SK-N-SH (cell line): ENCODE results near the gene ID2. TPM values are rescaled to one million over a fixed set of nuclear protein-coding genes. Genes with fewer than 3 reads are reported as not detected.

Source experiments
- CTCF ChIA-PET: fragments of 300-600, 350-600 bp; formaldehyde crosslinking; extraction: SDS; loops from one replicate; lab custom pipeline; 2021; lab: Yijun Ruan, JAX
- POLR2A ChIA-PET: fragments of 350-600 bp; sonication (Branson Sonifier 250); formaldehyde crosslinking; extraction: SDS; loops from one replicate; lab custom pipeline; 2020; ENCODE audit warnings: antibody characterized with exemption, inconsistent platforms; lab: Yijun Ruan, JAX
- DNase-seq: peaks from one replicate; pipeline ENCODE4 v3.0.0; 2012
- H2AFZ ChIP-seq: fragments of 200-600 bp; sonication (generic); 2 replicates; pipeline ENCODE4 v1.8.1; 2016; ENCODE audit warnings: antibody characterized with exemption, mild to moderate bottlenecking, low read depth
- H3F3A ChIP-seq: fragments of 200-600 bp; sonication (generic); replicated peaks from 2 replicates; pipeline ENCODE3; 2016; ENCODE audit warnings: antibody characterized with exemption, mild to moderate bottlenecking; ENCODE audit not compliant: insufficient read depth
- H3K27ac ChIP-seq, 2 experiments: fragments of 200-500 bp in 1 of 2; fragments of 200-600 bp in 1 of 2; sonication (Bioruptor generic) in 1 of 2; sonication (generic), shearing (Covaris generic) in 1 of 2; 2 replicates each; pipeline versions ENCODE4 v1.5.1 to v1.6.1; 2014 to 2016; ENCODE audit warnings: low read depth in 2 of 2, inconsistent platforms in 1 of 2, low read length in 1 of 2, mild to moderate bottlenecking in 1 of 2, mixed read lengths in 1 of 2
- H3K27me3 ChIP-seq: fragments of 200-600 bp; sonication (generic), shearing (Covaris generic); 2 replicates; pipeline ENCODE4 v1.6.1; 2016; ENCODE audit warnings: mixed run types; ENCODE audit not compliant: insufficient read depth
- H3K36me3 ChIP-seq, 2 experiments: fragments of 200-500 bp in 1 of 2; fragments of 200-600 bp in 1 of 2; sonication (Bioruptor generic) in 1 of 2; sonication (generic) in 1 of 2; replicated peaks in 1 of 2; 2 replicates each; pipeline versions ENCODE3 to v1.5.1; 2014 to 2016; ENCODE audit warnings: low read length in 1 of 2, mild to moderate bottlenecking in 1 of 2; ENCODE audit not compliant: insufficient read depth in 2 of 2, control insufficient read depth in 1 of 2
- H3K4me1 ChIP-seq, 2 experiments: fragments of 200-500 bp in 1 of 2; fragments of 200-600 bp in 1 of 2; sonication (Bioruptor generic) in 1 of 2; sonication (generic), shearing (Covaris generic) in 1 of 2; 2 replicates each; pipeline versions ENCODE4 v1.5.1 to v1.6.1; 2014 to 2016; ENCODE audit warnings: low read depth in 1 of 2, low read length in 1 of 2, mixed run types in 1 of 2; ENCODE audit not compliant: insufficient read depth in 2 of 2, control insufficient read depth in 1 of 2
- H3K4me2 ChIP-seq: fragments of 200-600 bp; sonication (generic), shearing (Covaris generic); 2 replicates; pipeline ENCODE4 v1.6.1; 2017; ENCODE audit warnings: mixed run types
- H3K4me3 ChIP-seq, 2 experiments: fragments of 200-500 bp in 1 of 2; fragments of 200-600 bp in 1 of 2; sonication (Bioruptor generic) in 1 of 2; sonication (generic), shearing (Covaris generic) in 1 of 2; 2 replicates each; pipeline versions ENCODE4 v1.5.1 to v1.8.1; 2014 to 2016; ENCODE audit warnings: low read depth in 2 of 2, inconsistent platforms in 1 of 2, low read length in 1 of 2, mild to moderate bottlenecking in 1 of 2, mixed read lengths in 1 of 2, moderate library complexity in 1 of 2
- H3K79me2 ChIP-seq: fragments of 200-600 bp; sonication (generic); 2 replicates; pipeline ENCODE4 v1.8.1; 2017; ENCODE audit warnings: mild to moderate bottlenecking; ENCODE audit not compliant: insufficient read depth
- H3K9ac ChIP-seq: fragments of 200-600 bp; sonication (generic); 2 replicates; pipeline ENCODE4 v1.6.1; 2017; ENCODE audit warnings: mixed run types
- H3K9me2 ChIP-seq: fragments of 200-600 bp; sonication (generic); 2 replicates; pipeline ENCODE4 v1.6.1; 2017; ENCODE audit warnings: mixed run types
- H3K9me3 ChIP-seq: fragments of 200-600 bp; sonication (generic); 2 replicates; pipeline ENCODE4 v1.6.1; 2017; ENCODE audit warnings: mixed run types, mild to moderate bottlenecking, moderate library complexity
- H4K20me1 ChIP-seq: fragments of 200-600 bp; sonication (generic); 2 replicates; pipeline ENCODE4 v1.6.1; 2017; ENCODE audit warnings: mild to moderate bottlenecking, mixed run types; ENCODE audit not compliant: insufficient read depth
- EZH2phosphoT487 ChIP-seq: fragments of 200-600 bp; sonication (generic); IDR thresholded peaks from 2 replicates; pipeline ENCODE4 v1.6.1; 2017; ENCODE audit warnings: low read depth, mixed run types, mild to moderate bottlenecking, antibody characterized with exemption, moderate library complexity, borderline replicate concordance
- FOSL2 ChIP-seq: IDR thresholded peaks from 2 replicates; pipeline ENCODE4 v1.4.0; 2012; ENCODE audit warnings: low read depth, mild to moderate bottlenecking, moderate library complexity, borderline replicate concordance
- FOXM1 ChIP-seq: IDR thresholded peaks from 2 replicates; pipeline ENCODE4 v1.4.0; 2012; ENCODE audit warnings: low read depth, mild to moderate bottlenecking
- GATA2 ChIP-seq: sonication (generic); formaldehyde crosslinking; IDR thresholded peaks from 2 replicates; pipeline ENCODE4 v1.5.0; 2020; ENCODE audit warnings: mild to moderate bottlenecking, missing genetic modification reagents
- IRF3 ChIP-seq: fragments of 150-350 bp; IDR thresholded peaks from 2 replicates; pipeline ENCODE4 v1.6.1; 2016; ENCODE audit warnings: mild to moderate bottlenecking, low read depth, low read length
- JUND ChIP-seq: IDR thresholded peaks from 2 replicates; pipeline ENCODE4 v1.4.0; 2012
- MAX ChIP-seq: IDR thresholded peaks from 2 replicates; pipeline ENCODE4 v1.4.0; 2012; ENCODE audit warnings: low read depth
- MEF2A ChIP-seq: IDR thresholded peaks from 2 replicates; pipeline ENCODE4 v1.4.0; 2012; ENCODE audit warnings: low read depth, borderline replicate concordance
- MXI1 ChIP-seq: IDR thresholded peaks from 2 replicates; pipeline ENCODE4 v1.6.1; 2012; ENCODE audit warnings: mild to moderate bottlenecking, low read depth, low read length, improper control_type of control experiment
- NFIC ChIP-seq: IDR thresholded peaks from 2 replicates; pipeline ENCODE4 v1.4.0; 2012; ENCODE audit warnings: borderline replicate concordance
- NRF1 ChIP-seq: IDR thresholded peaks from 2 replicates; pipeline ENCODE4 v1.6.1; 2012; ENCODE audit warnings: low read depth, mild to moderate bottlenecking, low read length
- PBX3 ChIP-seq: IDR thresholded peaks from 2 replicates; pipeline ENCODE4; 2012
- POLR2AphosphoS5 ChIP-seq: IDR thresholded peaks from 2 replicates; pipeline ENCODE4 v1.6.1; 2012; ENCODE audit warnings: low read depth, low read length
- RAD21 ChIP-seq: IDR thresholded peaks from 2 replicates; pipeline ENCODE4 v1.6.1; 2012; ENCODE audit warnings: mild to moderate bottlenecking, low read length
- RCOR1 ChIP-seq: fragments of 150-350 bp; IDR thresholded peaks from 2 replicates; pipeline ENCODE4 v1.6.1; 2017; ENCODE audit warnings: antibody characterized with exemption, low read length
- RFX5 ChIP-seq: IDR thresholded peaks from 2 replicates; pipeline ENCODE4 v1.6.1; 2012; ENCODE audit warnings: mild to moderate bottlenecking, improper control_type of control experiment, low read length
- RXRA ChIP-seq: IDR thresholded peaks from 2 replicates; pipeline ENCODE4 v1.4.0; 2012; ENCODE audit warnings: low read depth, mild to moderate bottlenecking, borderline replicate concordance
- SMC3 ChIP-seq: IDR thresholded peaks from 2 replicates; pipeline ENCODE4 v1.6.1; 2012; ENCODE audit warnings: low read depth, low read length, improper control_type of control experiment
- TAF1 ChIP-seq: IDR thresholded peaks from 2 replicates; pipeline ENCODE4 v1.6.1; 2012; ENCODE audit warnings: low read depth, mild to moderate bottlenecking, low read length, moderate library complexity, borderline replicate concordance
- USF1 ChIP-seq: IDR thresholded peaks from 2 replicates; pipeline ENCODE4 v1.4.0; 2012; ENCODE audit warnings: low read depth, borderline replicate concordance
- YY1 ChIP-seq: IDR thresholded peaks from 2 replicates; pipeline ENCODE4 v1.4.0; 2012; ENCODE audit warnings: low read depth, mild to moderate bottlenecking
- WGBS: methylation state at CpG from one replicate; pipeline ENCODE4 v1.1.6; 2017; ENCODE audit warnings: low lambda C conversion rate; 5-methylcytosine and 5-hydroxymethylcytosine counted together
- polyA plus RNA-seq, 3 experiments: library from polyadenylated mRNA; depleted of rRNA; stranded (reverse); fragments of >200 nt; gene quantifications; 2 replicates each; pipeline ENCODE4 v1.2.3, GENCODE V29; 2012

The ID2 gene
- polyA plus RNA-seq, 1 of the 3 experiments (the other 2 are of a cell fraction): 459 TPM

- Histone ChIP-seq H3K4me2 (peak overlapping the region; percentile 96), H3K9ac (peak overlapping the region; percentile 96), H3K27me3 (no peaks in the 10 kb centered on the region), H3F3A (peaks cover 61% of the 10 kb centered on the region), H3K27ac (peak overlapping the region; percentile 97 to 99), H4K20me1 (peaks cover 26% of the 10 kb centered on the region), H3K4me3 (peak overlapping the region; percentile 63 to 80), H3K4me1 (peaks cover 23 to 42% of the 10 kb centered on the region in 2 experiments), H3K9me2 (no peaks in the 10 kb centered on the region), H3K9me3 (no peaks in the 10 kb centered on the region), H3K36me3 (peaks cover 0 to 20% of the 10 kb centered on the region in 2 experiments), H2AFZ (no peak overlapping the region; the same call in 1 of the 2 replicates), H3K79me2 (peaks cover 34% of the 10 kb centered on the region)
- 11% methylated on average over 8 of the region's 8 CpGs for WGBS
- ChIA-PET CTCF (interaction anchor here (2.2 to 4.9 kb wide), 3 partner anchors 136 to 1582 kb away, joined by 6 to 25 read pairs (median 22); no protein-coding TSS in a partner anchor), POLR2A (interaction anchor here (7.4 kb wide), 1 partner anchor 139 kb away, joined by 154 read pairs; no protein-coding TSS in a partner anchor)
- TF ChIP-seq POLR2AphosphoS5: 0 out of 2 replicates have a peak, but pooled peaks have one; percentile 1
- TF ChIP-seq FOXM1: no peak
- no peak for TF ChIP-seq IRF3
- TF ChIP-seq PBX3: no peak
- no peak for TF ChIP-seq RXRA
- DNase-seq: no peak
These were observed 2.4 kb upstream of the ID2 start for GRCh38 chr2:8679567-8679826.

- Histone ChIP-seq H3K27ac (peak overlapping the region; percentile 97 to 99), H4K20me1 (peaks cover 31% of the 10 kb centered on the region), H3K4me1 (peaks cover 23 to 48% of the 10 kb centered on the region in 2 experiments), H2AFZ (peak overlapping the region; percentile 41), H3F3A (peaks cover 66% of the 10 kb centered on the region), H3K9ac (peak overlapping the region; percentile 96), H3K27me3 (no peaks in the 10 kb centered on the region), H3K4me2 (peak overlapping the region; percentile 96), H3K9me2 (no peaks in the 10 kb centered on the region), H3K4me3 (peak overlapping the region; percentile 63 to 80), H3K9me3 (no peaks in the 10 kb centered on the region), H3K79me2 (peaks cover 40% of the 10 kb centered on the region), H3K36me3 (peaks cover 0 to 20% of the 10 kb centered on the region in 2 experiments)
- POLR2A ChIA-PET: interaction anchor here (2.1 to 7.4 kb wide), 2 partner anchors 140 to 152 kb away, joined by 21 to 154 read pairs; no protein-coding TSS in a partner anchor
- 10% methylated on average over 19 of the region's 19 CpGs for WGBS
- DNase-seq: peak; percentile 52
- CTCF ChIA-PET: interaction anchor here (0.6 to 4.9 kb wide), 11 partner anchors 52 to 1583 kb away, joined by 3 to 25 read pairs (median 3); no protein-coding TSS in a partner anchor
- no peak for TF ChIP-seq SMC3
- no peak for TF ChIP-seq IRF3
- no peak for TF ChIP-seq RFX5
- no peak for TF ChIP-seq EZH2phosphoT487
- no peak for TF ChIP-seq JUND
- peak; percentile 93 for TF ChIP-seq USF1
- 0 out of 2 replicates have a peak, but pooled peaks have one; percentile 23 for TF ChIP-seq GATA2 (CRISPR knock-in tag)
- TF ChIP-seq TAF1: no peak; the same call in 1 of the 2 replicates
- no peak for TF ChIP-seq NRF1
- no peak for TF ChIP-seq RAD21
- no peak for TF ChIP-seq FOSL2
- no peak for TF ChIP-seq NFIC
- no peak for TF ChIP-seq FOXM1
- TF ChIP-seq YY1: no peak; the same call in 1 of the 2 replicates
- TF ChIP-seq RCOR1: peak; percentile 20; the same call in 1 of the 2 replicates
- TF ChIP-seq MXI1: peak; percentile 80; the same call in 1 of the 2 replicates
- TF ChIP-seq MAX: peak; percentile 69; the same call in 1 of the 2 replicates
- TF ChIP-seq MEF2A: no peak
These were observed 1.8 kb upstream of the ID2 start for GRCh38 chr2:8679827-8680731.
